ENCODE measurements around the gene ATP11A. TPM values are rescaled to one million over a fixed set of nuclear protein-coding genes. Genes with fewer than 3 reads are reported as not detected.

The ATP11A gene
- total and polyA plus RNA-seq, 11 donors: 20.5 to 146 (median 91.2) TPM

GRCh38 chr13:112734696-112735547 is 45.1 kb downstream of the ATP11A start:
- Histone ChIP-seq H3K27me3 (no peaks in the 10 kb centered on the region), H3K4me3 (no peak overlapping the region), H3K4me1 (peaks cover 0 to 53% (median 12%) of the 10 kb centered on the region in 12 donors), H3K36me3 (no peaks in the 10 kb centered on the region), H3K9me3 (no peaks in the 10 kb centered on the region), H3K27ac (peak overlapping the region in 7 of 12 donors; percentile 3 to 59 (median 29))
- TF ChIP-seq, protein P1, sequence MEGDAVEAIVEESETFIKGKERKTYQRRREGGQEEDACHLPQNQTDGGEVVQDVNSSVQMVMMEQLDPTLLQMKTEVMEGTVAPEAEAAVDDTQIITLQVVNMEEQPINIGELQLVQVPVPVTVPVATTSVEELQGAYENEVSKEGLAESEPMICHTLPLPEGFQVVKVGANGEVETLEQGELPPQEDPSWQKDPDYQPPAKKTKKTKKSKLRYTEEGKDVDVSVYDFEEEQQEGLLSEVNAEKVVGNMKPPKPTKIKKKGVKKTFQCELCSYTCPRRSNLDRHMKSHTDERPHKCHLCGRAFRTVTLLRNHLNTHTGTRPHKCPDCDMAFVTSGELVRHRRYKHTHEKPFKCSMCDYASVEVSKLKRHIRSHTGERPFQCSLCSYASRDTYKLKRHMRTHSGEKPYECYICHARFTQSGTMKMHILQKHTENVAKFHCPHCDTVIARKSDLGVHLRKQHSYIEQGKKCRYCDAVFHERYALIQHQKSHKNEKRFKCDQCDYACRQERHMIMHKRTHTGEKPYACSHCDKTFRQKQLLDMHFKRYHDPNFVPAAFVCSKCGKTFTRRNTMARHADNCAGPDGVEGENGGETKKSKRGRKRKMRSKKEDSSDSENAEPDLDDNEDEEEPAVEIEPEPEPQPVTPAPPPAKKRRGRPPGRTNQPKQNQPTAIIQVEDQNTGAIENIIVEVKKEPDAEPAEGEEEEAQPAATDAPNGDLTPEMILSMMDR (IDR thresholded peaks at IDR 0.05): no peak
- intact Hi-C loops (cut with DNase I): no loop called here
- no peak for DNase-seq
- 73 to 81% (median 79%) methylated on average over 17 of the region's 17 CpGs for WGBS, 4 donors
- ATAC-seq: no peak

GRCh38 chr13:112735791-112736190 is 46.0 kb downstream of the ATP11A start:
- ATAC-seq: peak in 2 of 4 donors; percentile 3 to 56
- intact Hi-C loops (cut with DNase I): no loop called here

GRCh38 chr13:112737294-112737693 is 47.5 kb downstream of the ATP11A start:
- no peak for TF ChIP-seq POLR2A (IDR thresholded peaks at IDR 0.05)
- TF ChIP-seq, protein P1 (IDR thresholded peaks at IDR 0.05): no peak
- 86 to 90% (median 90%) methylated on average over 9 of the region's 9 CpGs for WGBS, 4 donors
- Histone ChIP-seq H3K27ac (no peak overlapping the region), H3K27me3 (no peaks in the 10 kb centered on the region), H3K4me1 (peaks cover 2 to 65% (median 20%) of the 10 kb centered on the region in 12 donors), H3K4me3 (no peak overlapping the region), H3K9me3 (no peaks in the 10 kb centered on the region), H3K36me3 (no peaks in the 10 kb centered on the region)
- DNase-seq (no peak), ATAC-seq (no peak)
- intact Hi-C loops (cut with DNase I): no loop called here

More at GRCh38 chr13:112735791-112736190, 46.0 kb downstream of the ATP11A start:
- Histone ChIP-seq H3K27me3 (no peaks in the 10 kb centered on the region), H3K27ac (peak overlapping the region in 6 of 12 donors; percentile 10 to 59 (median 24)), H3K9me3 (no peaks in the 10 kb centered on the region), H3K36me3 (no peaks in the 10 kb centered on the region), H3K4me1 (peaks cover under 1 to 53% (median 18%) of the 10 kb centered on the region in 12 donors), H3K4me3 (no peak overlapping the region)
- WGBS, 4 donors: 72 to 85% (median 79%) methylated on average over 15 to 17 of the region's 17 CpGs
- DNase-seq: no peak
- TF ChIP-seq, protein P1 (IDR thresholded peaks at IDR 0.05): no peak

- Histone ChIP-seq H3K36me3 (no peaks in the 10 kb centered on the region), H3K4me3 (no peak overlapping the region), H3K27me3 (no peaks in the 10 kb centered on the region), H3K27ac (no peak overlapping the region), H3K4me1 (peaks cover 1 to 59% (median 24%) of the 10 kb centered on the region in 12 donors), H3K9me3 (no peaks in the 10 kb centered on the region)
- intact Hi-C loops (cut with DNase I): no loop called here
- ATAC-seq (no peak), DNase-seq (no peak)
- TF ChIP-seq POLR2A (IDR thresholded peaks at IDR 0.05): no peak
- TF ChIP-seq, protein P1 (IDR thresholded peaks at IDR 0.05): no peak
- 80 to 88% (median 83%) methylated on average over 7 of the region's 7 CpGs for WGBS, 4 donors
Measured at GRCh38 chr13:112738606-112739005, 48.8 kb downstream of the ATP11A start.
